Skeletal muscle satellite cell (primary cell): ENCODE measurements around the gene CARM1. TPM values are rescaled to one million over a fixed set of nuclear protein-coding genes. Genes with fewer than 3 reads are reported as not detected.

Source experiments
- small RNA-seq: library from RNA; depleted of rRNA; stranded (forward); fragments of <200 nt; gene quantifications from one replicate; pipeline ENCODE3, GENCODE V24; 2012

Gene CARM1

Small RNA genes within 50 kb of the gene (small RNA-seq; reads per million reads assigned to genes)
- gene MIR6793, result not detected
